SK-N-SH treated with all-trans-retinoic acid at 6 μM for 48 hours (cell line): ENCODE results near the gene ZNF654.

Source experiments
- ATAC-seq: fragments of 200-7000 bp; cut with Tn5 transposase; 3 replicates; pipeline ENCODE4 v1.9.1; 2020; ENCODE audit warnings: mild to moderate bottlenecking, moderate library complexity
- ARNTL ChIP-seq: fragments of 450-650 bp; formaldehyde crosslinking; IDR thresholded peaks from 2 replicates; pipeline ENCODE4 v1.5.0; 2020; ENCODE audit warnings: low read depth, mild to moderate bottlenecking, moderate library complexity, borderline replicate concordance
- BACH2 ChIP-seq: fragments of 250-450 bp; sonication (Bioruptor Pico); IDR thresholded peaks from 2 replicates; pipeline ENCODE4 v1.9.0; 2021; ENCODE audit warnings: mild to moderate bottlenecking, borderline replicate concordance
- CREB5 ChIP-seq: fragments of 250-450 bp; sonication (Bioruptor Pico); IDR thresholded peaks from 2 replicates; pipeline ENCODE4 v1.5.1; 2020; ENCODE audit warnings: low read depth, mild to moderate bottlenecking, moderate library complexity
- CSDC2 ChIP-seq: fragments of 250-450 bp; sonication (Bioruptor Pico); IDR thresholded peaks from 2 replicates; pipeline ENCODE4 v1.5.0; 2020; ENCODE audit warnings: mild to moderate bottlenecking, moderate library complexity
- CSRNP3 ChIP-seq: fragments of 250-450 bp; sonication (Bioruptor Pico); IDR thresholded peaks from 2 replicates; pipeline ENCODE4 v1.5.1; 2021; ENCODE audit warnings: mild to moderate bottlenecking, moderate library complexity
- ESRRG ChIP-seq: fragments of 250-450 bp; sonication (Bioruptor Pico); IDR thresholded peaks from 2 replicates; pipeline ENCODE4 v1.6.1; 2021; ENCODE audit warnings: mild to moderate bottlenecking
- GLIS3 ChIP-seq: fragments of 250-450 bp; sonication (Bioruptor Pico); IDR thresholded peaks from 2 replicates; pipeline ENCODE4 v1.5.0; 2020; ENCODE audit warnings: mild to moderate bottlenecking, moderate library complexity
- ISL1 ChIP-seq: fragments of 250-450 bp; sonication (Bioruptor Pico); IDR thresholded peaks from 2 replicates; pipeline ENCODE4 v2.1.2; 2022; ENCODE audit warnings: mild to moderate bottlenecking, moderate library complexity
- OSR1 ChIP-seq: fragments of 250-450 bp; sonication (Bioruptor Pico); IDR thresholded peaks from 2 replicates; pipeline ENCODE4 v1.8.0; 2022; ENCODE audit warnings: moderate library complexity, mild to moderate bottlenecking, inconsistent platforms
- PATZ1 ChIP-seq: fragments of 250-450 bp; sonication (Bioruptor Pico); IDR thresholded peaks from 2 replicates; pipeline ENCODE4 v1.8.0; 2020; ENCODE audit warnings: mild to moderate bottlenecking, moderate library complexity, borderline replicate concordance
- POU6F1 ChIP-seq: fragments of 250-450 bp; sonication (Bioruptor Pico); IDR thresholded peaks from 2 replicates; pipeline ENCODE4 v1.8.0; 2021; ENCODE audit warnings: low read depth, mild to moderate bottlenecking, moderate library complexity, borderline replicate concordance
- PPARA ChIP-seq: fragments of 250-450 bp; sonication (Bioruptor Pico); IDR thresholded peaks from 2 replicates; pipeline ENCODE4 v1.5.0; 2020; ENCODE audit warnings: mild to moderate bottlenecking, borderline replicate concordance
- RARB ChIP-seq: fragments of 250-450 bp; sonication (Bioruptor Pico); IDR thresholded peaks from 2 replicates; pipeline ENCODE4 v1.8.0; 2021; ENCODE audit warnings: mild to moderate bottlenecking, moderate library complexity
- SNAI2 ChIP-seq: fragments of 250-450 bp; sonication (Bioruptor Pico); IDR thresholded peaks from 2 replicates; pipeline ENCODE4 v1.5.0; 2020; ENCODE audit warnings: mild to moderate bottlenecking, moderate library complexity
- TCF4 ChIP-seq: fragments of 250-450 bp; sonication (Bioruptor Pico); IDR thresholded peaks from 2 replicates; pipeline ENCODE4 v1.8.0; 2021; ENCODE audit warnings: mild to moderate bottlenecking, moderate library complexity, borderline replicate concordance
- TOX ChIP-seq: fragments of 250-450 bp; sonication (Bioruptor Pico); IDR thresholded peaks from 2 replicates; pipeline ENCODE4 v1.8.0; 2021; ENCODE audit warnings: mild to moderate bottlenecking, moderate library complexity, borderline replicate concordance
- TSHZ2 ChIP-seq: fragments of 250-450 bp; sonication (Bioruptor Pico); IDR thresholded peaks from 2 replicates; pipeline ENCODE4 v1.5.0; 2020; ENCODE audit warnings: mild to moderate bottlenecking, moderate library complexity
- ZC3H10 ChIP-seq: fragments of 250-450 bp; sonication (Bioruptor Pico); IDR thresholded peaks from 2 replicates; pipeline ENCODE4 v1.5.1; 2021; ENCODE audit warnings: mild to moderate bottlenecking, moderate library complexity
- ZFP3 ChIP-seq: fragments of 250-450 bp; sonication (Bioruptor Pico); IDR thresholded peaks from 2 replicates; pipeline ENCODE4 v1.5.0; 2020; ENCODE audit warnings: mild to moderate bottlenecking, moderate library complexity
- ZFP30 ChIP-seq: fragments of 450-650 bp; formaldehyde crosslinking; IDR thresholded peaks from 2 replicates; pipeline ENCODE4 v1.5.0; 2022; ENCODE audit warnings: mild to moderate bottlenecking, moderate library complexity
- ZNF565 ChIP-seq: fragments of 450-650 bp; formaldehyde crosslinking; conservative IDR thresholded peaks from 2 replicates; pipeline ENCODE4 v1.5.0; 2020; ENCODE audit warnings: low read depth, mild to moderate bottlenecking, moderate library complexity
- ZNF70 ChIP-seq: fragments of 450-650 bp; formaldehyde crosslinking; IDR thresholded peaks from 2 replicates; pipeline ENCODE4 v1.5.0; 2020; ENCODE audit warnings: mild to moderate bottlenecking, moderate library complexity
- ZNF8 ChIP-seq: fragments of 450-650 bp; formaldehyde crosslinking; IDR thresholded peaks from 2 replicates; pipeline ENCODE4 v1.5.0; 2020; ENCODE audit warnings: mild to moderate bottlenecking, moderate library complexity

The ZNF654 gene

GRCh38 chr3:88149509-88150362 is 90.7 kb downstream of the ZNF654 start, which contains the start of gene C3orf38:
Gene C3orf38 (plus strand): TSS chr3:88149959. CDS start chr3:88150053, 94 bp downstream.
- peak; percentile 95 for ATAC-seq
- no peak for TF ChIP-seq CREB5 (CRISPR knock-in tag)
- TF ChIP-seq BACH2 (CRISPR knock-in tag), result no peak
- no peak for TF ChIP-seq TCF4 (CRISPR knock-in tag)
- no peak for TF ChIP-seq ZNF565 (CRISPR knock-in tag)
- 0 out of 2 replicates have a peak, but pooled peaks have one; percentile 22 for TF ChIP-seq RARB (CRISPR knock-in tag)
- TF ChIP-seq TSHZ2 (CRISPR knock-in tag), result no peak
- no peak for TF ChIP-seq SNAI2 (CRISPR knock-in tag)
- TF ChIP-seq ZNF8 (CRISPR knock-in tag), result no peak
- TF ChIP-seq CSDC2 (CRISPR knock-in tag), result no peak
- TF ChIP-seq TOX (CRISPR knock-in tag), result no peak
- TF ChIP-seq ZC3H10, result no peak
- TF ChIP-seq ARNTL (CRISPR knock-in tag), result no peak
- TF ChIP-seq ESRRG (CRISPR knock-in tag), result no peak
- no peak for TF ChIP-seq CSRNP3
- no peak for TF ChIP-seq PPARA (CRISPR knock-in tag)
- 0 out of 2 replicates have a peak, but pooled peaks have one; percentile 26 for TF ChIP-seq ISL1 (CRISPR knock-in tag)
- TF ChIP-seq POU6F1 (CRISPR knock-in tag), result peak; percentile 71; the same call in 1 of the 2 replicates
- TF ChIP-seq ZFP3 (CRISPR knock-in tag), result no peak
- TF ChIP-seq PATZ1 (CRISPR knock-in tag), result no peak
- no peak for TF ChIP-seq ZFP30 (CRISPR knock-in tag)

GRCh38 chr3:88150371-88150770 is 91.3 kb downstream of the ZNF654 start:
- peak; percentile 1; the same call in 2 of the 3 replicates for ATAC-seq
- TF ChIP-seq CSRNP3, result no peak
- no peak for TF ChIP-seq ZFP30 (CRISPR knock-in tag)
- TF ChIP-seq ZNF565 (CRISPR knock-in tag), result no peak
- no peak for TF ChIP-seq BACH2 (CRISPR knock-in tag)
- TF ChIP-seq ZFP3 (CRISPR knock-in tag), result no peak
- TF ChIP-seq TOX (CRISPR knock-in tag), result no peak
- TF ChIP-seq PPARA (CRISPR knock-in tag), result no peak
- TF ChIP-seq CREB5 (CRISPR knock-in tag), result no peak
- no peak for TF ChIP-seq OSR1 (CRISPR knock-in tag)
- no peak for TF ChIP-seq ESRRG (CRISPR knock-in tag)
- no peak for TF ChIP-seq ZNF70 (CRISPR knock-in tag)
- no peak for TF ChIP-seq ZNF8 (CRISPR knock-in tag)
- TF ChIP-seq SNAI2 (CRISPR knock-in tag), result no peak
- no peak for TF ChIP-seq GLIS3
- no peak for TF ChIP-seq TCF4 (CRISPR knock-in tag)
- no peak for TF ChIP-seq PATZ1 (CRISPR knock-in tag)
- no peak for TF ChIP-seq RARB (CRISPR knock-in tag)
